HTR-8/SVneo (cell line): ENCODE data around the gene TMEM91.
"Not testable (repeated sequence)": the region's sequence is repeated elsewhere in the genome, so short reads cannot be mapped to it uniquely, and the experiment has no call there.

Experiments
- DNase-seq: peaks from one replicate; pipeline ENCODE4 v3.0.0; 2011; ENCODE audit warnings: low spot score, mixed read lengths; ENCODE audit not compliant: insufficient read length
- FAIRE-seq: peaks from 2 replicates; lab custom pipeline; 2011; peaks lifted over from hg19 to GRCh38; lab: Jason Lieb, UNC

TMEM91 gene

GRCh38 chr19:41408256-41408655, 31.9 kb downstream of the TMEM91 start:
- FAIRE-seq, result no peak
- no peak for DNase-seq

- DNase-seq, FAIRE-seq: not testable (repeated sequence)
Observed at GRCh38 chr19:41408846-41409245, 32.5 kb downstream of the TMEM91 start.

GRCh38 chr19:41409288-41409687, 33.0 kb downstream of the TMEM91 start:
- DNase-seq, result peak; percentile 30
- FAIRE-seq, result no peak

- FAIRE-seq (no peak), DNase-seq (no peak)
Observed at GRCh38 chr19:41410336-41411054, 34.2 kb downstream of the TMEM91 start.

- FAIRE-seq, result no peak
- no peak for DNase-seq
Observed at GRCh38 chr19:41411100-41411967, 35.0 kb downstream of the TMEM91 start.

GRCh38 chr19:41411968-41412265, 35.6 kb downstream of the TMEM91 start:
- FAIRE-seq (no peak), DNase-seq (no peak)

- DNase-seq (no peak), FAIRE-seq (peak; percentile 48)
Observed at GRCh38 chr19:41412953-41413352, 36.6 kb downstream of the TMEM91 start.

- FAIRE-seq (no peak), DNase-seq (no peak)
Observed at GRCh38 chr19:41413947-41414346, 37.6 kb downstream of the TMEM91 start.

- DNase-seq (no peak), FAIRE-seq (no peak)
Observed at GRCh38 chr19:41414461-41414860, 38.1 kb downstream of the TMEM91 start.

GRCh38 chr19:41415154-41415571, 38.8 kb downstream of the TMEM91 start:
- DNase-seq (no peak), FAIRE-seq (no peak)

GRCh38 chr19:41416194-41416674, 39.9 kb downstream of the TMEM91 start:
- no peak for DNase-seq
- FAIRE-seq, result no peak

- FAIRE-seq (no peak), DNase-seq (no peak)
Observed at GRCh38 chr19:41420101-41420880, 44.0 kb downstream of the TMEM91 start.

- no peak for DNase-seq
- FAIRE-seq, result no peak
Observed at GRCh38 chr19:41421314-41421713, 45.0 kb downstream of the TMEM91 start.

- FAIRE-seq (no peak), DNase-seq (no peak)
Observed at GRCh38 chr19:41421973-41422372, 45.6 kb downstream of the TMEM91 start.

- FAIRE-seq (no peak), DNase-seq (no peak)
Observed at GRCh38 chr19:41422456-41422855, 46.1 kb downstream of the TMEM91 start.

- DNase-seq (no peak), FAIRE-seq (no peak)
Observed at GRCh38 chr19:41422955-41423354, 46.6 kb downstream of the TMEM91 start.

GRCh38 chr19:41424335-41425173, 48.2 kb downstream of the TMEM91 start:
- no peak for FAIRE-seq
- no peak for DNase-seq

GRCh38 chr19:41425174-41426115, 49.1 kb downstream of the TMEM91 start:
- DNase-seq (no peak), FAIRE-seq (no peak)
